Measurements from ENCODE around the gene IMMP2L. TPM values are rescaled to one million over a fixed set of nuclear protein-coding genes. Genes with fewer than 3 reads are reported as not detected.

The IMMP2L gene
- total RNA-seq, 1 donor from 2014 or later: 17.8 TPM

DNA sequence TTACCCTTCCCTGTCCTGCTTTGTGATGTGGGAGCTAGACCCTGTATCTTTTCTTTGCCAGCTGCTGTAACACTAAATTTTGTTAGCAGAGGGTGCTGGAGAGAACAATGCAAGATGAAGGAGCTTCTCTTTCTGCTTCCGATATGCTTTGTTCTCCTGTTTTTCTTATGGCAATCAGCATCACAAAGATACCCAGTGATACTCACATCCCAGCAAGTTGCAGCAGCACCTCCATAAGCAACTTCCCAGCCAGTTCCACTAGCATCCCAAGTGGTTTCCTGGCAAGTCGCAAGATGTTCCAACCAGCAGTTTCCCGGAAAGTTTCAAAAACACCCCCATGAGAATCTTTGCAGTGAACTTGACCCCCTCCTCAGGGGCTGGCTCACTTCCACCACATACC, 148.6 kb downstream of the IMMP2L start:
- Histone ChIP-seq H3K36me3 (no peaks in the 10 kb centered on the region), H3K9me3 (replicated peaks) (no peaks in the 10 kb centered on the region), H3K27me3 (ENCODE audit: low read depth) (no peaks in the 10 kb centered on the region), H3K27ac (replicated peaks) (peak overlapping the region; percentile 47), H3K4me3 (peak overlapping the region; percentile 30), H3K4me1 (peaks cover 15% of the 10 kb centered on the region)
- intact Hi-C loops (cut with micrococcal nuclease): no loop called here
- peak; percentile 24 for DNase-seq
- TF ChIP-seq, protein P1, sequence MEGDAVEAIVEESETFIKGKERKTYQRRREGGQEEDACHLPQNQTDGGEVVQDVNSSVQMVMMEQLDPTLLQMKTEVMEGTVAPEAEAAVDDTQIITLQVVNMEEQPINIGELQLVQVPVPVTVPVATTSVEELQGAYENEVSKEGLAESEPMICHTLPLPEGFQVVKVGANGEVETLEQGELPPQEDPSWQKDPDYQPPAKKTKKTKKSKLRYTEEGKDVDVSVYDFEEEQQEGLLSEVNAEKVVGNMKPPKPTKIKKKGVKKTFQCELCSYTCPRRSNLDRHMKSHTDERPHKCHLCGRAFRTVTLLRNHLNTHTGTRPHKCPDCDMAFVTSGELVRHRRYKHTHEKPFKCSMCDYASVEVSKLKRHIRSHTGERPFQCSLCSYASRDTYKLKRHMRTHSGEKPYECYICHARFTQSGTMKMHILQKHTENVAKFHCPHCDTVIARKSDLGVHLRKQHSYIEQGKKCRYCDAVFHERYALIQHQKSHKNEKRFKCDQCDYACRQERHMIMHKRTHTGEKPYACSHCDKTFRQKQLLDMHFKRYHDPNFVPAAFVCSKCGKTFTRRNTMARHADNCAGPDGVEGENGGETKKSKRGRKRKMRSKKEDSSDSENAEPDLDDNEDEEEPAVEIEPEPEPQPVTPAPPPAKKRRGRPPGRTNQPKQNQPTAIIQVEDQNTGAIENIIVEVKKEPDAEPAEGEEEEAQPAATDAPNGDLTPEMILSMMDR (IDR thresholded peaks at IDR 0.05; ENCODE audit: borderline replicate concordance): no peak

DNA sequence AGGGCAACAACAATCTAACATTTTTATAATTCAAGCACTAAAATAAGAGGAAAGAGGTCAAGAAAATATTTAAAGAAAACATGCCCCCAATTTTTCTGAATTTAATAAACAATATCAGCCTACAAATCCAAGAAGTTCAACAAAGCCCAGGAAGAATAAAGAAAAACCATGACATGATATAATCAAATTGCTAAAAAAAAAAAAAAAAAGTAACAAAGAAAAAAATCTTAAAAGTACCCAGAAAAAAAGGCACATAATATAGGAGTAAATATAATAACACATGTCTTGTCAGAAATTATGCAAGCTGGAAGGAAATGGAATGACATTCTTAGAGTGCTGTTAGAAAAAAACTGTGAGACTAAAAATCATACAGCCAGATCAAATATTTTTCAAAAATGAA, 151.4 kb downstream of the IMMP2L start:
- no peaks in the 10 kb centered on the region for H3K9me3 ChIP-seq (replicated peaks)
- H3K27ac ChIP-seq (replicated peaks): no peak overlapping the region
- intact Hi-C loops (cut with micrococcal nuclease): no loop called here
- peaks cover 15% of the 10 kb centered on the region for H3K4me1 ChIP-seq
- TF ChIP-seq, protein P1 (IDR thresholded peaks at IDR 0.05; ENCODE audit: borderline replicate concordance): no peak
- no peak for DNase-seq
- H3K27me3 ChIP-seq (ENCODE audit: low read depth): no peaks in the 10 kb centered on the region
- H3K36me3 ChIP-seq: no peaks in the 10 kb centered on the region
- H3K4me3 ChIP-seq: no peak overlapping the region

DNA sequence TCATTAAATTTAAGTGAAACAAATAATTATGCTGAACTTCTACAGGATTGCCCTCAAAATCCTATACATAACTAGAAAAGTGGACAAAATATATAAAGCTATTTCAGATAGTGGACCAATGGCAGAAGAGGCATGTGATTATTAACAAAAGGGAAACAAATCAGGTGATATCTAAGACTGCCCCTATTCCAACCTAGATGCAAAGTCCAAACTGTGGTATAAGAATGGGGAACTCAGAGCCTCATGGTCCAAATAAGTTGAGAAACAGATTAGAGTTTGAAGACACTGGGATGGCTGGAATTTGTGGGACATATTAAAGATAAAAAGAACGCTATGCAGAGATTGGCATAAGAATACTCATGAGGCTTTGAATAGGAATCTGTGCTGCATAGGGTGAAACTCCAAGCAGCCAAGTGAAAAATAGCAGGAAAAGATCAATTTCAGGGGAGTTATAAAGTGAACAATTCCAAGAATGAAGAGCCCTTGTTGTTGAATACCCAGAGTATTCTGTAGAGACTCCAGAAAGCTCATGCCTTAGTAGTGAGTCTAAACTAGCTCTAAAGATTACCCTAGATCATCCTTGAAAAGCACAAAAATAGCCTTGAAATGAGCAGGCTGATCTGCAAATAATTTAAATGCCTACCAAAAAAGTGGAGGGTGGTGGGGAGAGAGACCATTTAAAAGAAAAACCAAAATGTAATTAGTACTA, 152.4 kb downstream of the IMMP2L start:
- H3K27me3 ChIP-seq (ENCODE audit: low read depth): no peaks in the 10 kb centered on the region
- intact Hi-C loops (cut with micrococcal nuclease): no loop called here
- no peak overlapping the region for H3K27ac ChIP-seq (replicated peaks)
- no peak for DNase-seq
- H3K36me3 ChIP-seq: no peaks in the 10 kb centered on the region
- TF ChIP-seq, protein P1 (IDR thresholded peaks at IDR 0.05; ENCODE audit: borderline replicate concordance): no peak
- H3K4me3 ChIP-seq: no peak overlapping the region
- peaks cover 15% of the 10 kb centered on the region for H3K4me1 ChIP-seq
- H3K9me3 ChIP-seq (replicated peaks): no peaks in the 10 kb centered on the region

DNA sequence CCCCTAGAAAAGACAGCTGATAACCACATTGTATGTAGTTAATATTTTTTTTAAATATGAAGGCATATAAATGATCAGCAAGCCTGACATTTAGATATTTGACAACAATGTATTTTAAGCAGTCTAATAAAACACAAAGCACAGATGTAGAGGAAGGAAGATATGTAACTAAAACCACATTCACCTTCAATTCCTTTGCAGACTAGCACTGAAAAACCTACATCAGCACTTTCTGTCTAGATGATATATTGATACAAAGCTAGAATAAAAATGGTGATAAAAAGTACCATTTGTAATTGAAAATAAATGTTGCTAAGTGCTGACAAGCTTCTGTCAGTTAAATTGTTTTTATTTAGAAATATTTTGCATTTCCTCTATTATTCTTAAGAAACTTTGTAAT, 153.6 kb downstream of the IMMP2L start:
- Histone ChIP-seq H3K27me3 (ENCODE audit: low read depth) (no peaks in the 10 kb centered on the region), H3K27ac (replicated peaks) (no peak overlapping the region), H3K9me3 (replicated peaks) (no peaks in the 10 kb centered on the region), H3K4me1 (peaks cover 9% of the 10 kb centered on the region), H3K36me3 (no peaks in the 10 kb centered on the region), H3K4me3 (no peak overlapping the region)
- intact Hi-C loops (cut with micrococcal nuclease): no loop called here
- no peak for DNase-seq
- TF ChIP-seq, protein P1 (IDR thresholded peaks at IDR 0.05; ENCODE audit: borderline replicate concordance): no peak

DNA sequence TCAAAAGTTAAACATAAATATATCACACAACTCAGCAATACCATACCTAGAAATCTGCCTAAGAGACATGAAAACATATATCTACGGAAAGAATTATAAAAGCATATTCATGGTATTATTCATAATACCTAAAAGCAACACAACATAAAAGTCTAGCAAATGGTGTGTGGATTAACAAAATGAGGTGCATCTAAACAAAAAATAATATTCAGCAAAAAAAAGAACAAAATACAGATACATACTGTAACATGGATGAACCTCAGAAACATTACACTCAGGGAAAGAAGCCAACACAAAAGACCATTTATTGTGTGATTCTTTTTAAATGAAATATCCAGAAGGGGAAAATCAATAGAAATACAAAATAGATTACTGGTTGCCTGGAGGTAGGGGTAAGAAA, 155.0 kb downstream of the IMMP2L start:
- H3K4me3 ChIP-seq: no peak overlapping the region
- TF ChIP-seq, protein P1 (IDR thresholded peaks at IDR 0.05; ENCODE audit: borderline replicate concordance): no peak

More for the DNA sequence above, 155.0 kb downstream of the IMMP2L start:
- no peak for DNase-seq
- intact Hi-C loops (cut with micrococcal nuclease): no loop called here
- Histone ChIP-seq H3K36me3 (no peaks in the 10 kb centered on the region), H3K4me1 (peaks cover 6% of the 10 kb centered on the region), H3K9me3 (replicated peaks) (no peaks in the 10 kb centered on the region), H3K27ac (replicated peaks) (no peak overlapping the region), H3K27me3 (ENCODE audit: low read depth) (no peaks in the 10 kb centered on the region)

Measured in left ventricle myocardium inferior (tissue), 1 donor.